T-helper 1 cell treated with Interleukin-12 subunit alpha and Interleukin-12 subunit beta and Interleukin-4 antibody, amounts not matched to agents 30 ng/mL and 1 ng/mL, for 36 hours (primary cell): ENCODE measurements around the gene TMEM178B. TPM values are rescaled to one million over a fixed set of nuclear protein-coding genes. Genes with fewer than 3 reads are reported as not detected.

Experiments used
- intact Hi-C: fragments of 100-400 bp; cut with micrococcal nuclease; formaldehyde crosslinking; loops from one replicate; pipeline ENCODE4 v1.15.1; 2024
- total RNA-seq: library from RNA; stranded (reverse); gene quantifications from 2 replicates; pipeline ENCODE4 v1.2.3, GENCODE V29; 2022

The TMEM178B gene
- total RNA-seq, 1 donor from 2014 or later, result 6.5 TPM

DNA sequence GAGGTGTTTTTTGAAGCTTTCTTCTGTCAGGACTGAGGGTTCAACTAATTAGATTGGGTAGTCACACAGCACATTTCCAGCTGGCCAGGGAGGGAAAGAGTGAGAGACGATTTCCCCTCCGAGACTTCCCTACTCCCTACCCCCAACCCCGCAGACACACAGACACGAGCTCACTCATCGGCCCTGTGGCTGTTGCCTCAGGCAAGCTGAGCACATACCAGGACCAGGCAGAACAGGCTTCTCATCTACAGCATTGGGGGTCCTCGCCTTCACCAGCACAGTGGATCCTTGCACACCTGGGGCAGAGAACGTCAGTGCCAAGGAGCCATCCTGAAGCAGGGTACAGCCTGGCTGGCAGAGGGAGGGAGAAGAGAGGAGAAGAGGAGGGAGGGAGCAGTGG, 144.1 kb downstream of the TMEM178B start:
- intact Hi-C loops, result no loop called here

DNA sequence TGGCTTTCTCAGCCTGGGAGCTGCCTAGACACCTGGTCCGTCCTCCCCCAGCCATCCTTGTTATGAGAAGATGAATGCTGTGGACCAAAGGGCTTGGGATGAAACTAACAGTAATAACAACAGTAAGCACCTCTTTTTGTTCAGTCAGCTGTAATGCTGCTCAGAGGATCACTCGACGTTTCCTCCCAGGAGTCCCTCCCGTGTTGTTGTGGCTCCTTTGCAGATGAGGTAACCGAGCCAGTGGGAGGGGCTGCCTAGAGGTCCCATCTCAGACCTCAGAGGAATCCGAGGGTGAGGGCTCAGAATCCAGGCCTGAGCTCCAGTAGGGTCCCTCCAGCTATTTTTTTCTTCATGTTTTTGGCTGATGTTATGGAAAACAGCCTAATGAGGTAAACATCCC, 145.1 kb downstream of the TMEM178B start:
- intact Hi-C loops, result no loop called here

DNA sequence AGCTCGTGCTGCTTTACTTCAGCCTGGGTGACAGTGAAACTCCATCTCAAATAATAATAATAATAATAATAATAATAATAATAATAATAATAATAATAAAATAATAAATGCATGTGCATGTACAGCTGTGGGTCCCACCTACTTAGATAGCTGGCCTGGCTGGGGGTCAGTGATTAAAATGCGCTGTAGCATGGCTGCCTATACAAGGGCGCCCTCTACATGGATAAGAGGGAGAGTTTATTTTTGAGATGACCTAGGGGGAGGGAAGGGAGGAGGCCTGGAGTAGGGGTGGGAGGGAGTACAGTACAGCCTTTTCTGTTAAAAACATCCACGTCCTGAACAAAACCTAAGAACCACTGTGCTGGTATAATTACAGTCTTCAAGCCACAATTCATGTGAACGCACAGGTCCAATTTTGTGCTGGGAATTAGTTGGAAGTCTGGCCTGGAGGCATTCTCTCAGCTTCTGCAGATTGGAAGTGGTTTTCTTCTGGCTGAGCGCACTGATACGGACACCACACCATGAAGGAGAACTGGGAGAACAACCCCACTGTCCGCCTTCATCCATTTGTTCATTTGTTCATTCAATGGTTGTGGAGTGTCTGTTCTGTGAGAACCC, 146.5 kb downstream of the TMEM178B start:
- intact Hi-C loops, result loop anchor here (10.0 kb wide), 2 partner anchors 314 to 406 kb away; no protein-coding TSS in a partner anchor

DNA sequence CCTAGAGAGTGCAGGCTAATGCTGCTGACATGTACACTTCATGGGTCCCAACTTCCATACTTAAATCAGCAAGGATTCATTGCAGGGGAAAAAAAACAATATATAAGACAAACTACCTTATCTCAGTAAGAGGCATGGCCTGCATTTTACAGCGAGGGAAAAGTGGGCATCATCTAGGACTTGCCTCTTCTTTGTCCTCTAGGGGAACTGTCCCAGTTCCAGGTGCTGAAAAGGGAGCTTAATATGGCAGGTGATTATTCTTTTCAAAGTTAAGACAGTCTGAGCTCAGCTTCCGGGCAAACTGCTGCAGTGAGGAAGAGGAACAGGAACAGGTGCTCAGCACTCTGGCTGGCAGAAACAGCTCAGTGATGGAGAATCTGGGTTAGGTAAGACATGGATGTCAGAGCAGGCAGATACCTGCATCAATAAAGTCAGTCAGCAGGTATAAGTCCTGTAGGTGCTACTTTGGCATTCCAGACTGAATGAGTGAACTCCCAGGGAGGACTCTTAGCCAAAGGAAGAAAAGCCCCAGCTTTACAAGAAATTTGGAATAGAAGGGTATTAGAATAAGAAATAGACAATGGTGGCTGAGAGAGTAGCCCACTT, 147.2 kb downstream of the TMEM178B start:
- intact Hi-C loops, result loop anchor here (10.0 kb wide), 2 partner anchors 314 to 406 kb away; no protein-coding TSS in a partner anchor

DNA sequence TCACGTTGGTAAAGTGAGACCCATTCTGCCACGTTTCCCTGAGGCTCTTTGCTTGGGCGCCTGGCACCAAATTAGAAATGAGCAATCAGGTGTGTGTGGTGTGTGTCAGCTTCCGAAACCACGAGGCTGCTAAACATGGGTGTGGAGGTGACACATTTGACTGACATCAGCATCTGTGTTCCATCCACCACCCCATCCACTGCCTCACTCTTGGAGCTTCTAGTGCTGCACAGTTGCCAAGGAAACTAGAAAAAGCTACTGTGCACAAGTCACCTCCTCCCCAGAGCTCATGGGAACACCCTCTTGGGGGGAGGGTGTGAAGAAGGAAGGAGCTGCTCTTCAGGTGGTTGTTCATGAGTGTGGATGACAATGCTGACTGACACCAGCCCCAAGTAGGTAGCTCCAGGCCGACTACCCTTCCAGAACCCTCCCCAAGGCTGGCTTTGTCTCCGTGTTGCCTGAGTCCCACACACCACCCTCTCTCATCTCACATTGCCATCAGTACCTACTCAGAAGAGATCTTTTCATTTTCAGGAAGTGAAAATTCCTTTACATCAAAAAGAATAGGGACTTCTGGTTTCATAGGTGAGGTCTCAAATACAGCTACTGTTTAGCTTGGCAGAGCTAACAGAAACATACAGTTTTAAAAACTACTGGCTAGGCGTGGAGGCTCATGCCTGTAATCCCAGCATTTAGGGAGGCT, 152.2 kb downstream of the TMEM178B start:
- intact Hi-C loops, result loop anchor here (10.0 kb wide), 2 partner anchors 309 to 411 kb away; no protein-coding TSS in a partner anchor

DNA sequence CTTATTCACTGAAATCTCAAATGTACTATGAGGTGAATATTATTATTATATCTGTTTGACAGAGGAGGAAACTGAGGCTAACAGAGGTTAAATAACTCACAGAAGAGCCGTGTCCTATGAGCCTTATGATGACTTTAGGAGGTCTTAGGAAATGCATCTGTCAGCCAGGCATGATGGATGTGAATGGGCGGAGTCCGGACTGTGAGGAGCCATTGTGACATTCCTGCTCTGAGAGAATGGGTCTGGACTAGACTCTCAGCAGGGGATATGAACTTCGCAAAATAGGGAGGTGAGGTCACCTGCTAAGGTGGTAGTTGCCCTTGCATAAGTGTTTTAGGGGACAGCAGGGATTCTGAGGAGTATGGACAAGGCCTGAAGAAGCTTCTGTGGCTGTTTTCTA, 153.6 kb downstream of the TMEM178B start:
- intact Hi-C loops, result loop anchor here (10.0 kb wide), 2 partner anchors 307 to 413 kb away; no protein-coding TSS in a partner anchor

DNA sequence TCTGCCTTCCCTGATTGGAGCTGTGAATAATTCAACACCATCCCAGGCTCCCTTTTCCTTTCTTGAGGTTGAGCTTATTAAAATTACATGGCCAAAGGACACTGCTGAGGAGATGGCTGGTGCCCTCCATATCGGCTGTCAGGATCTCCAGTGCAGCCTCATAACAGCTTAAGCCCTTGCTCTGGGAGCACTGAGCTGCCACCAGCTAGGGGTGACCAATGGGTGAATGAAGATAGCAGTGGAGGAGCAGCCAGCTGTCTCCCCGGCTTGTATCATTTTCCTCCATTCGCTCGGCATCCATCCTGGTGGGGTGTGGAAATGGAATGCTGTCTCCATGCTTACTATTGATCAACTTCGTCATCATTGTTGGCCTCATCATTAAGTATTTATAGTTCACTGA, 154.6 kb downstream of the TMEM178B start:
- intact Hi-C loops, result loop anchor here (10.0 kb wide), 2 partner anchors 306 to 414 kb away; no protein-coding TSS in a partner anchor

DNA sequence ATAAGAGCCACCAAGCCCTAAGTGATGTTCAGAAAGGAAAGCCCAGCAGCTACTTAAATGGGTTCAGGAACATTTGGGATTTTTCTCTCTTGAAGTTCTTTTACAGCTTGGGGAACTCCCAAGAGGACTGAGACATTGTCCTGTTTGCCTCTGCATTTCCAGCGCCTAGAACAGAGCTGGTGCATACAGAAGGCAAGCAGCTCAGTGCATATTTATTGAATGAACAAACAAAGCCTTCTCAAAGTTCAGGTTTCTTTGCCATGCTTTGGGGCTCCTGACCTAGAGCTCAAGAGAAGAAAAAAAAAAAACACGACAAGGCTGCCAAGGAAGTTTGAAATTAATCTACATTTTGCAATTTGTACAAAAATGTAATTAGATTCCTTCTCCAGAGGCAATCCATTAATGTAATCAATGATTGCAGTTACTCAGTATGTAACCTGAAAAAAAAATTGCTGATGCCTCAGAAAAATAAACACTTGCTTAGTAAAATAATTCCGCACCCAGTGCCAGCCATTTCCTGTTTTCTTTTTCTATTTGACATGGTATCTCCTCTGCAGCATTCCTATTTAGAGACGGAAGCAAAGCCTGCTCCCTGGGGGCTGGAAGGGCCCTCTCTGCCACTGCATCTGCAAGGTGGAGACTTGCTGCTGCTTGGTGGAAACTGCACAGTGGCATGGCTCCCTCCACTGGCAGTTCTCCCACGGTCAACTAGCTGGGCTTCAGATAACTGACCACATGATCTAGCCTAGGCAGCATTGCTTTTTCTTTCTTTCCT, 157.3 kb downstream of the TMEM178B start:
- intact Hi-C loops, result no loop called here

DNA sequence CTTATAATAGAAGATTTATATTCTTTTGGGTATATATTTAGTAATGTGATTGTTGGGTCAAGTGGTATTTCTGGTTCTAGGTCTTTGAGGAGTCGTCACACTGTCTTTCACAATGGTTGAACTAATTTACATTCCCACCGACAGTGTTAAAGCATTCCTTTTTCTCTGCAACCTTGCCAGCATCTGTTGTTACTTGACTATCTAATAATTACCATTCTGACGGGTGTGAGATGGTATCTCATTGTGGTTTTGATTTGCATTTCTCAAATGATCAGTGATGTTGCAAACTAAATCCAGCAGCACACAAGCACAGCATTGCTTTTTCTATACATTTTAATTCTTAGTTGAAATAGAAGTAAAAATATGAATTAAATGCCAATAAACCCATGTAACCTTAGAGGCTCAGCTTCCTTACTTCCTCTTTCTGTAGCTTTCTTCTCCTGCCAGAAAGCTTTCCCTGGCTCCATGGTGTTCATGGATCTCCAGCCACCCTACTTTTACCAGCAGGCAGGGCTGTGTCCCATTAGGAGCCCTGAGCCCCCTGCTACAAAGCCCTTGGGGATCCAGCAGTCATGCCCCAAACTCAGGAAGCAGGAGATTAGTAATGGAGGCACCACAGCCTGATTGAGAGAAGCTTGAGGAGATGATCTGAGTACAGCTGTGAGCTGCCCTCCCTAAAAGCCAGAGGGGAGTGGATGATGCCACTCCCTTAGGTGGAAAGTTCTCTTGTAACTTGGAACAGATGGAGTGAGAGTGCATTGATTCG, 158.6 kb downstream of the TMEM178B start:
- intact Hi-C loops, result no loop called here

DNA sequence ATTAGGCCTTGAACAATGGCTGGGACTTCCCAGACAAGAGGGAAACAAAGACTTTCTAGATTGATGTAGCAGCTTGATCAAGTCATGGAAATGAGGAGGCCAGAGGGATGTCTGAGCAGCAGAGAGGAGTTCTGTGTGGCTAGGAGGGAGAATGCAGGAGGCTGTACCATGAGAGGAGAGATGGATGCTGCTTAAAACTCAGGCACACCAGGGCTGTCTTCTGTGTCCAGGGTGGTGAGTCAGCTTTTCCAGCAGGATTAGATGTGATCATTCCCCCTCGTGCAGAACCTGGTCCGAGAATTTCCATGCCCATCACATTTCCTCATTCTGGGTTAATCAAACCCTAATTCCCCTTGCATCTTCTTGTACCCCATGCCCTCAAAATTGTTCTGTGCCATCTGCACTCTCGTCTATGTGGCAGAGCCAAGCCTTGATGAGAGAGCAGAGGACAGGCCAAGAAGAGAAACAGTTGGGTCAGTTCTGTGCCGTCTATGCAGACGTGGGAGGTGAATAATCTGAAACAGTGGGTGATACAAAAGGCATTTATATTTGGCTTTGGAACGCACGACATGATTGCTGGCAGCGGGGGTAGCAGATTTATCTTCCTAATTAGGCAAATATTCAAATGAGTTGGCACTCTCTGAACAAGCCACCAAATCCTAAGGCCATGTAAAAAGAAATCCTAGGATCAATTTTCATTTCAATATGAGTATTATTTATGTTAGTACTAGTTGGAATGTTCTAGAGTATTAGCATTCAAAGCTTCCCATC, 160.7 kb downstream of the TMEM178B start:
- intact Hi-C loops, result no loop called here

DNA sequence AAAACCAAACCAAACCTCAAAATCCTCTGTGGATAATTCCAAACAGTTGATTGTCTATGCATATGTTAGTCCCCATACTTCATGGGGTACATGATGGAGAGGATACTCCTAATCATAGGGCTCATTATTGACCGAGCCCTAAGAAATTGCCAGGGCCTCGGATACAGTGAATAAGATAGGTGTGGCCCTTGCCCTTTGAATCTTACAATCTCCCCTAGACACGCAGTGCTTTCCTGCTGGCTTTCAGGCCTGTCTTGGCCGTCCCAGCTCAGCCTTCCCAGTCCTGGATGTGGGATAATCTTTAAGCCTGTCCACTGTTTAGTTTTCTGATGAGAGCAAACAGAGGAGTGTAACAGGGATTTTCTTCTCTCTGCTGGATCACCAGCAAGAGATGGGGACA, 161.8 kb downstream of the TMEM178B start:
- intact Hi-C loops, result no loop called here

DNA sequence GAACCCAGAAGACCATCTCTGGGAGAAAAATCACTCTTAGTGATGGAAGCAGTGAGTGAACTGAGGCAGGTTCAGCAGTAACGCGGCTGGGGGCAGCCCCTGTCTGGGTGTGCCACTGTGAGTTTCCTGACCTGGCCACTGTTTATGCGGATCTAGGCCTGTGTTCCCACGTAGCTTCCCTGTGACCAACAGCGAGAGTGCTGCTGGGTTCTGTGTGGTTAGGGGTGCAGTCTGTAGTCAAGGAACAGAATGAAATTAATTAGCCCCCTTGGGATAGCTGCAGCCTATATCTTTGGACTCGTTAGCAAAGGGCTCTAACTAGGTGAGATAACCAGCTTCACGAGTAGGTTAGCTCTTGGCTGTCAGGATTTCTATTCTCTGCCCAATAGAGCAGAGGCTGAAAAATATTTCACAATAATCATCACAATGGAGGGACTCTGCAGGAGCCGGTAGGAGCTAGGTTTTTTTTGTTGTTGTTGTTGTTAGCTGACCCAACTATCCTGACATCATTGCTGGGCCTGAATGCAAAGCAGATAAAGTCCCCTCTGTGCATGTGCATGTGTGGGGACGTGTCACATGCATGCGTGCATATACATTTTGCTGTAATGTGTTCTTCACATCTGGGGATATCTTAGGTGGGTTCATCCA, 164.9 kb downstream of the TMEM178B start:
- intact Hi-C loops, result no loop called here

DNA sequence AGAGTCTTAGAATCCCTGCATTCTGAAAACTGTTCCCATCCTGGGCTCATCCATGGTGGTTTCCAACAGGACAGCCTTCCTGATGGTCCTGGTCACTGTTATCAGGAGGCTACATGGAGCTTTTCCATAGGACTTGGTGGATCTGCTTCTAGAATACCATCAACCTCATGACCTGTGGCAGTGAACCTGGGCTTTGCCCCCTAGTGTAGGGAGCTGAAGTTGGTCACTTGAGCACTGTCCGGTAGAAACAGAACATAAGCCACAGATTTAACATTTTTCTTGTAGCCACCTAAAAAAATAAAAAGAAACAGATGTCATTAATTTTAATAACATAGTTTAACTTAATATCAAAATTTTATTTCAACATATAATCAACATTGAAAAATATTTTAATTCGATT, 165.8 kb downstream of the TMEM178B start:
- intact Hi-C loops, result no loop called here

DNA sequence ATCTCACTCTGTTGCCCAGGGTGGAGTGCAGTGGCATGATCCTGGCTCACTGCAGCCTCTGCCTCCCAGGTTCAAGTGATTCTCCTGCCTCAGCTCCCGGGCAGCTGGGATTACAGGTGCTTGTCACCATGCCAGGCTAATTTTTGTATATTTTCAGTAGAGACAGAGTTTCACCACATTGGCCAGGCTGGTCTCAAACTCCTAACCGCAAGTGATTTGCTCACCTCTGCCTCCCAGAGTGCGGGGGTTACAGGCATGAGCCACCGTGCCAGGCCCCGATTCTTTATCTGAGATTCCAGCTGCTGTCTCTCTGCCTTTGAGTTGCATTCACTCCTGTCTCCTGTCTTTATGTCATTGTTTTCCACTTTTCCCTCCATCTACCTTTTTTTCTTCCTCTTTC, 168.7 kb downstream of the TMEM178B start:
- intact Hi-C loops, result no loop called here

DNA sequence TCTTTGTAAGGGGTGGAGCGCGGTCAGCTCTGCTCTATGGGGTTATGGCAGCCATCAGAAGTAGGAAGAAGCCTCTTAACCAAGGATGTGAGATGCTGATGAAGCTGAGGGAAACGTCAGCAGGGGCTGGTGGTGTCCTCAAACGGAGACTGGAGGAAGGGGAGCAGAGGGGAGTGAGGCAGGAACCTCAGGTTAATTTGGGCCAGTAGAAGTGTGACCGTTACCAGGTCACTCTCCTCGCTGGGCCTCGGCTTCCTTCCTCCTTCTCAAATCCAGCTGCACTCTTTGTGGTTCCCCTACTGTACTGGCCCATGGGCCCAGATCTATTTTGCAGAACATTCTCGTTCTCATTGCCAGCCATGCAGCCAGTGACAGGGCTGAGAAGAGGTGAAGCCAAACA, 169.5 kb downstream of the TMEM178B start:
- intact Hi-C loops, result no loop called here

DNA sequence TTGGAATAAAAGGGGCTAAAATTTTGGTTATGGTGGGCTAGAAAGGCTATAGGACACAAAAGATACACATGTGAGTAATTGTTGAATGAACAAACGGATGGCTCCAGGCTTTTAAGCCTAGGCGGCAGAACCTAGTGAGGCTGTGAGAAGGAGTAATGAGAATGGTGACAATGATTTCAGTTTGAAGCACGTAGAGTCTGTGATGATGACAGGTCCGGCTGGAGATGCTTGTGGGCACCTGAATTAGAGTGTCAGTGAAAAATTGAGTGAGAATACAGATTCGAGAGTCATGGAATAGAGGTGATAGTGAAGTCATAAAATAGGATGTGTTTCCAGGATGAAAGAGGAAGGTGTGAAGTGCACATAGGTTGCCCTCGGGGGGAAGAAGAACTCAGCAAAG, 170.6 kb downstream of the TMEM178B start:
- intact Hi-C loops, result no loop called here

DNA sequence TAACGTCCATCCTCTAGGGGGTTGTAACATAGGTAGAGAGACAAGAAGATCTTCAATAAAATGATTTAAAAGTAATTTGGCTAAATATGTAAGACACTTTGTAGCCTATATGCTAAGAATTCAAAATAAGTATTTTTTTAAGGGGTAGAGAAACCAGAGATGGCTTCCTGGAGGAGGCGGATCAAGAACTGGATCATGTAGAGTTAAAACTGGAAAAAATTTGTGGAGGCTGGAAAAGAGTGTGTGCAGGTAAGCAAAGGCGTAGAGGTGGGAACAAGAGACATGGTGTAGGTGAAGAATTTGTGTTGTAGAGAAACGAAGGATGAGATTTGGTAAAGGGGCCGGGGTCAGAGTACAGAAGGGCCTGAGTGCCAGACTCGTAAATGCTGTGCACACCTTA, 172.6 kb downstream of the TMEM178B start:
- intact Hi-C loops, result no loop called here

DNA sequence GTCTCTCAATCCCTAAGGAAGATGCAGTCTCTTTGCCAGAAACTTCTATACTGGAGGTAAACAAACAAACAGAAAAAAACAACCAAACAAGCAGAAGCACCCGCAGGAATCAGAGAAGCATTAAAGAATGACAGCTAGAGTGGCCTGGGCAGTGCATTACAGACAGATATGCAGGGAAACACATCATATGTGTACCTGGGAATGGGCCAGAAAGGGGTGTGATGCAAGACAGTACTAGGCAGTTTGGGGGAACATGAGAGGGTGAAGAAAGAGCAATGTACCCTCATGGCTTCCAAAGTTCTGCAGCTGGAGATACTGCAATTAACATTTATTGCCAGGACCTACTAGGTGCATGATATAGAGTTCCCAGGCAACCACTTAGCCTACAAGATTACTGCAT, 177.3 kb downstream of the TMEM178B start:
- intact Hi-C loops, result no loop called here

DNA sequence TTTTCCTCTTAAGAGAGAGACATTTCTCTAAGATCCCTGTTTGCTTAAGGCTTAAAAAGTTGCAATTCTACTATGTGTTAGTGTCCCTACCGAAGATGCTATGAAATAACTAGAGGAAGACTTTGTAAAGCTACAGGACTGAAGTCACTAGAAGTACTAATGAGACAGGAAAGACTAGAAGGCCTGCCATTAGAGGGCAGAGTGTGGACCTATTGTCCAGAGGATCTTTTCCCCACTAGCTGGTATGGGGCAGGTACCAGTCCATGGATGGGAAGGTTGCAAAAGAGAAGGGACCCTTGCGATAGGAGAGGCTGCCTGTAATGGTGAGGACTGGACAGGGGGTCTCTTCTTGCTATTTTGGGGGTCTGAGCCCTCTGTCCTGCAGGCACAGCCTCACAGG, 178.1 kb downstream of the TMEM178B start:
- intact Hi-C loops, result no loop called here

DNA sequence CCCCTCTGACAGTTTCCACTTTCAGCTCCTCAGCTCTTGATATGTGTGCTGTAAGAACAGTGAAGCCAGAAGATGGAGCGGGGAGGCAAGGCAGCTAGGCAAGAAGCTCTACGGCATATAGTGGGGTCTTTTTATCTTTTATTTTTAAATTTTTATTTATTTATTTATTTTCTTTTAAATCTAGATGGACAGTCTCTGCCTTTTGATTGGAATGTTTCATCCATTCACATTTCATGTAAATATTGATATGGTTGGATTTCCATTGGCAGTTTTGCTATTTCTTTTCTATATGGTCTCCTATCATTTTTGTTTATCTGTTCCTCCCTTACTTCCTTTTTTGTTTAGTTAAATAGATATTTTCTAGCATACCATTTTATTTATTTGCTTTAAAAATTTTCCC, 183.7 kb downstream of the TMEM178B start:
- intact Hi-C loops, result no loop called here
